SW480 (cell line): ENCODE results near the gene PLCL1.

Source experiments
- DNase-seq: peaks from one replicate; pipeline ENCODE4 v3.0.0-alpha.2; 2016; ENCODE audit warnings: low spot score

Gene PLCL1

DNA sequence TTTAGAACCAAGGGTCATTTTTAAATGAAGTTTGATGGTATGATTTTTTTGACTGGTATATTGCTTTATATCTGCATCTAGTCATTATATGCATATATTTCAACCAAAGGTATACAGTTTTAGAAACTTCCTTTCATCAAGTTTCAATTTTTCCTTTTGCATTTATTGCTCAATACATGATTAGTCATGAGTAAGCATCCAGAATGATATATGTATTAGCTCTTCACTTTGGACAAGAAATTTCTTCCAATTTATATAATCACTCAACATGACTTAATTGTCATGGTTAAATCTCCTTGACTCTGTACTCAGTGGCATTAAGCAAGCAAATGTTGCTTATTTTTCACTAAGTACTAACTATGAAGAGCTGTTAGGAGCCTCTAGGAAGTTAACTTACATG is 123.6 kb downstream of the PLCL1 start:
- DNase-seq = no peak

DNA sequence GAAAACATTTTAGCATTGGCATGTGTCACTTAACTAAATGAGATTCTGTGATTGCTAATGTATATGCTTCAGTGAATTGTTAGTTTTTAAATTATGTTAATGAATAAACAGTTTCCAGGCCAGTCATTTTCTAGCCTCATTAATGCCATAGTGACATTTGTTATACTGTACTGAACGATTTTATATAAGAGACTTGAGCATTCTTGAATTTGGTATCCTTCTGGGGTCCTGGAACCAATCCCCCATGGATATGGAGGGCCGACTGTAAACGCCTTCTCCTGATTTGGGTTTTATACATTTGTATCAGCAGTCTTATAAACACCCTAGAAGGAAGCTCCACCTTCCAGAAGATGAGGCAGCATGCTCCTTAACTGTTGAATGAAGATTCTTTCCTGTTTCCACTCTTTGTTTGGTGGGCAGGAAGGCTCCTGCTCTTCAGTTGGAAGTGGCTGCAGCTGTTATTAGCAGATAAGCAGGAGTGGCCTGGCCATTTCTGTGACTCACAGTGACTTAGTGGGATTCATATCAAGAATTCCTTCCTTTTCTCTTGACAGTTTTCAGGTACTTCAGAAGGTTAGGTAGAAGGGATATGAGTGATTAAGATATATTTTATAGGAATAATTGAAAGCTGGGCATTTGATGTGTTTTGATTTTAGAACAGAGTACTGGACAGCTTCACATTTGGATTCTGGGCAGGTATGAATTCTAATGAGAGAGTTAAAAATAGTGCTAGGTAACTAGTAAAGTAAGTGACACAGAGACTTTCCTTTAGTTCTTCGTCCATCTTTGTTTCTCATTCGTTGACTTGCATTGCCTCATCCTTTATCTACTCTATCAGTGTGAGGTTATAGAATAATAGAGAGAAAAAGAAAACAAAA is 124.9 kb downstream of the PLCL1 start:
- DNase-seq = no peak

DNA sequence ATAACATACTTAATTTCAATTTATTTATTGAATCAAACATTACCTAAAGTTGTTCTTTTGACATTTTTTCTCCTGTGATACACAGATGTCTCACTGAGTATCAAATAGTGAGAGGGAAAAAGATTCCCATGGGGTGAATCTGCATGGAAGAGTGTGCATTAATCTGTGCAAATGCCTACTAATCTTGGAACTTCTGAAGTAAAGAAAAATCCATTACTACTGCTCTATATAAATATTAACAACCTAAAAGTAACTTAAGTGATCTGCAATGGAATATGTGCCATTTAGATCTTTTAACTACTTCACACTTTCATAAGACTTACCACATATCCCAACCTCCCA is 125.5 kb downstream of the PLCL1 start:
- DNase-seq = no peak

DNA sequence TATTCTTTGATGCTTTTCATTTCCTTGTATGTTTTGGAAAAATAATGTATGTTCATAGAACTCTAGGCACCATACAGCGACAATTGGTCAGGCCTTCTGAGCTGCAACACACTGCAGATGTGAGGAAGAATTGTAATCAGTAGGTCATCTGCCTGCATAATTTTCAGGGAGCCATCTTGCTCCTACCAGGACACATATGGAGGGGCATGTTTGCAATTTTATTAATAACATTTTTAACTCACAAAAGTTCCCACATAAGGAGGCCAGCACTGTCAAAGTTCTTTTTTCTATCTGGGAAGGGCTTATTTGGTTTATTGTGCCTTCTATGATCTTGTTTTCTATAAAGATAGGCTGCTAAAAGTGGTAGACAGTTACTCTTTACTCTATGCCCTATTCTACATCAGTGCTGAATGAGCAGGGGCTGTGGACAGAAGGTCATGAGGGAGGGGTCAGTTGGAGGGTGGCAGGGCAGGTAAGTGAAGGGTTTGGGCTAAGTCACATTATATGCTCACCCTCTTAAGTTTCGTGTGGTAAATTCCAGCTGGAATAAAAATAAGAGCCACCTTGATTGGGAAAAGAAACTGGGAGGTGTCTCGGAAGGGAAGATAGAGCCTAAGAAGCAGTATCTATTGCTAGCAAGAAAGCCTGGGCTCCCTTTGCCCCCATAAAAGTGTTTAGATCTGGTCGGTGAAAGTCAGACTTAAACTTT is 126.3 kb downstream of the PLCL1 start:
- DNase-seq = no peak

DNA sequence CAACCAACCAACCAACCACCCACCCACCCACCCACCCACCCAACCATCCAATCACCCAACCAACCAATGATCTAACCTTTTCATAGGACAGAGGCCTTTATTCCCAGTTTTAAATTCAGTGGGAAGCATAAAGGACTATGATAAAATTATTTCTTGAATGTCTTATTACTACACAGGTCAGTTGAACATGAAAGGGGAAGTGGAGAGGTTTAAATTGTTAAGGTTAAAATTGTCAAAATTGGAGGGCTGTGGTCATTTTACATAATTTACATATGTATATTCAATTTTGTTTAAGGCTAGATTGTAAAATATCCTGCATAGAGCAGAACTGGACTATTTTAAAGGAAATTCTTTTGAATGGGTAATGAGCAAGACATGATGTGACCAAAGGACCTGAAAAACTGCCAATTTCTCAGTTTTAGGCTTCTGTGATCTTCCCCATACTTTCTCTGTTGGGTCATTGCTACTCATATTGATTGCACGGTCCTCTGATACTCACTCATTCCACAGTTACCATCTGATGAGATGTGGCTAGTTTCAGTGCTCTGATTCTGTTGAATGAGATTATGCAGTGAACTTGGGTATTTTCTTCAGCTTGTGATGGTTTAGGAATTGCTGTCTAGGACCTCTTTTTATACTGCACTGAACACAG is 127.4 kb downstream of the PLCL1 start:
- no peak for DNase-seq

DNA sequence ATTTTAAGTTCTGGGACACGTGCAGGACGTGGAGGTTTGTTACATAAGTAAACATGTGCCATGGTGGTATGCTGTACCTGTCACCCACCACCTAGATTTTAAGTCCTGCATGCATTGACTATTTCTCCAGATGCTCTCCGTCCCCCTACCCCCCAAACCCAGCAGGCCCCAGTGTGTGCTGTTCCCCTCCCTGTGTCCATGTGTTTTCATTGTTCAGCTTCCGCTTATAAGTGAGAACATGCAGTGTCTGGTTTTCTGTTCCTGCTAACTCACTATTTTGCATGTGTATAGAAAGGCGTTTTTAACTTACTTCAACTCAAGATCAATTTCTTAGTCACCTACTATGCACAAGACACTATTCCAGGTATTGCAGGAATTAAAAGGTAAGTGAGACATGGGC is 128.0 kb downstream of the PLCL1 start:
- DNase-seq = no peak

DNA sequence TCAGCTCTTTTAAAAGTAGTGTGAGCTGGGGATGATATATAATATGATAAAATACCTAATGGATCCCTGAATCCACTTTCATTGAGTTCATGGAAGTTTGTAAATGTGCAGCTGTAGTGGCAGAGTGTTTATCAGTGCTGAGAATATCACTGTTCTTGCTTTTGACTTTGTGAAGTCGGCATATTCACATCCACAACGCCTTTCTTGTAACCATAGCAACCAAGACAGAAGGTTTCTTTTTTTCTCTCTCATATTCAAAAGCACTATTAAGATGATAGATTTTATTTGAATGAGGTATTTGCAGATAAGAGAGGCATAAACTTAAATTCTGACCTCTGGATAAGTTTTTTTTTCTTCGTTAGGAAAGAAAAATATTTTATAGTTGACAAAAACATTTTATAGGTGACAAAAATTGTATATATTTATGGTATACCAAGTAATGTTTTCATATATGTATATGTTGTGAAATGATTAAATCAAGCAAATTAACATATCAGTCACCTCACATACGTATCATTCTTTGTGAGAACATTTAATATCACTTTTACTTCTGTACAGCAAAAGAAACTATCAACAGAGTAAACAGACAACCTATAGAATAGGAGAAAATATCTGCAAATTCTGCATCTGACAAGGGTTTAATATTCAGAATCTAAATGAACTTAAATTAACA is 130.0 kb downstream of the PLCL1 start:
- no peak for DNase-seq

DNA sequence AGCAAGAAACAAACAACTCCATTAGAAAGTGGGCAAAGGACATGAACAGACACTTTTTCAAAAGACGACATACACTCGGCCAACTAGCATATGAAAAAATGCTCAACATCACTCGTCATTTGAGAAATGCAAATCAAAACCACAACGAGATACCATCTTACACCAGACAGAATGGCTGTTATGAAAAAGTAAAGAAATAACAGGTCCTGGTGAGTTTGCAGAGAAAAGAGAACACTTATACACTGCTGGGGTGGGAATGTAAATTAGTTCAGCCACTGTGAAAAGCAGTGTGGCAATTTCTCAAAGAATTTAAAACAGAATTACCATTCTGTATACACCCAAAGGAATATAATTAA is 130.5 kb downstream of the PLCL1 start:
- DNase-seq = no peak

DNA sequence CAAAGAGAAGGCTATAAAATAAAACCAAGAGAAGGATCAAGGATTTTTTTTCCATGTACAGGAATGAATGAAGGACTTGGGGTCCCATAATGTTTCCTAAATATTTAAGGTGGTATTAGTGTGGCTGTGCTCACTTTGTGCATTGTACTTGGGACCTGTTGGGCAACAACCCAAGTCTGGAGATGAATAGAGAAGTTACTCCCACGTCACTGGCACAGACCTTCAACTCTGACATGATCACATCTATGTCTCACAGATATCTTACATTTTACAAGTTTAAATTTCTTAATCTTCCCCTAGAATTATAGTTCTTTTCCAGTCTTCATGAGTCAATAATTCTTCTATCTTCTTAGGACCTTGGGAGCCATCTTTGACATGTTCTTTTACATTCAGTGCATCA is 133.4 kb downstream of the PLCL1 start:
- no peak for DNase-seq

DNA sequence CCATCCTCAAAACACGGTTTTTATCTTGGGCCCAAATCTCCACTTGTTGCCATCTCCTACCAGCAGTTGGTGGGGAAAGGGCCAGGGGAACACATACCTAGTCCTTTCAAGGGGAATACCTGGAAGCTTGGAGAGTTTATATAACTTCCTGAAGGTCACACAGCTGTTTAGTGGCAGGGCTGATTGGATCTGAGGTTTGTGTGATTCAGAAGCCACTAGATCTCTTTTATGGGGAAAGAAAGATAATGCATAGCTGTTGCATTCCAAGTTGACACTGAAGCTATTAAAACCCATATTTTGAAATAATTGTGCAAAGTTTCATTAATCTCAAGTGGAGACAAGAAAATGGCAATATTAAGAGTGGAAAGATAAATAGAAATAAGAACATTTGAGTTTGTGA is 134.2 kb downstream of the PLCL1 start:
- DNase-seq = no peak

DNA sequence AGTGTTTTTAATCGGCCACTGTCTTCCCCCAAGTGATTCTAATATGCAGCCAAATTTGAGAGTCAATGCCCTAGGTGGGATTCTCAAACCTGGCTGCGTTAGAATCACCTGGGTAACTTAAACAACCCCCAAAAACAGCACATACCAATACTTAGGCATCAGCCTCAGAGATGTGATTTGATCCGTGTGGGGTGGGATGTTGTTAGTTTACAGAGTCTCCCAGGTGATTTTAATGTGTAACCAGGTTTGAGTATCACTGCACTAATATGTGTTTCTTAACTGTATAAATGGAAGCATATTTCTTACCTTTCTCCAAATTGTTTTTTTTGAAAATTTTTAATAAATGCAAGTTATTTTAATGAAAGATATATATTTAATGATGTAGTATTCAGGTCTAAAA is 135.4 kb downstream of the PLCL1 start:
- DNase-seq = no peak

DNA sequence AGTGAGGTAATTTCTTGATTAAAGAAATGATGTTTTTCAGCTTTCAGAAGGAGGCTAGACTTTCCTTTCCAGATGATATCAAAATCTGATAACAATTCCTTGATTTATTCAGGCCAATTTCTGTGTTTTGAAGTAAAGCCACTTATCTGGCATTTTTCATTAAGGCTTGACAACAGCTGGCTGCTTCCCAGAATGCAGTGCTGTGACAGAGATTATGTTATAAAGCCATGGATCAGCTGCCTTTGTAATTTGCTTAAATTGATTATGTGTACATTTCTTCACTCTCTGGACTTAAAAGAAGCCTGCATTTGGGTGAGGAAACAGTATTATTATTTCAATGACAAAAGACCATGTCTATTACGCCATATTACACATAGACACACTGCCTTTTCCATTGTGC is 136.0 kb downstream of the PLCL1 start:
- DNase-seq = no peak

DNA sequence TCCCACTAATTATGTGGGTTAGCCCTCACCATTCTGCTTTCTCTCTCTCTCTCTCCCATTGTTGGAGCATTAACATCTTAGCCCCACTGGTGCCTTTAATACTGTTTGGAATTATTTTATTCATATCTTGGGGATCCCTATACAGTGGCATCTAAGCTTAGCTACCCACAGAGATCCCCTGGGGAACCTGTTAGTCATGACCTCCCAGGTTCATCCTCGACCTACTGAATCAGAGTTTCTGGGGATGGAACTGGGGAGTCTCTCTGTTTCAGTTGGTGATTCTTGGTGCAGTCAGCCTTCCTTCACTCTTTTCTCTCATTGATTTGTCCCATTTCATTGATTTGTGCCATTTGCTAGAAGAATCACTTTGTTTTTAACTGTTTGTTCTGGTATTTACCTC is 137.3 kb downstream of the PLCL1 start:
- DNase-seq = no peak

DNA sequence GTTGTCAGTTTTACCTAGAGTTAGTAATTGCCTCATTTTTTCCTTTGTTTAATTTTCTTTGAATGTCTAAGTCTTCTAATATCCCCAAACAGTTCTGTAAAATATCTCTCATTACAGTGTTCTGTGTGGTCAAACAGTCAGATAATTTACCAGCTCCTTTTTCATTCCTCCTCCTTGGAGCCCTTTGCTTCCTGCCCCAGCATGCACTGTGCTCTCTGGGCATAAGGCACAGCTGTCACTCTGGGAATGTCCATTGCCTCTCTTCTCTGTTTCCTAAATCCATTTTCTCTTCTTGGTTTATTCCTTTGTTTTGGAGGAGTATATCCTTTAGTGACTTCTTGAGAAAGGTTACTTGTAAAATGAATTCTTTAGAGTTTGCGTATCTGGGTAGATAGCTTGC is 139.3 kb downstream of the PLCL1 start:
- DNase-seq = no peak

DNA sequence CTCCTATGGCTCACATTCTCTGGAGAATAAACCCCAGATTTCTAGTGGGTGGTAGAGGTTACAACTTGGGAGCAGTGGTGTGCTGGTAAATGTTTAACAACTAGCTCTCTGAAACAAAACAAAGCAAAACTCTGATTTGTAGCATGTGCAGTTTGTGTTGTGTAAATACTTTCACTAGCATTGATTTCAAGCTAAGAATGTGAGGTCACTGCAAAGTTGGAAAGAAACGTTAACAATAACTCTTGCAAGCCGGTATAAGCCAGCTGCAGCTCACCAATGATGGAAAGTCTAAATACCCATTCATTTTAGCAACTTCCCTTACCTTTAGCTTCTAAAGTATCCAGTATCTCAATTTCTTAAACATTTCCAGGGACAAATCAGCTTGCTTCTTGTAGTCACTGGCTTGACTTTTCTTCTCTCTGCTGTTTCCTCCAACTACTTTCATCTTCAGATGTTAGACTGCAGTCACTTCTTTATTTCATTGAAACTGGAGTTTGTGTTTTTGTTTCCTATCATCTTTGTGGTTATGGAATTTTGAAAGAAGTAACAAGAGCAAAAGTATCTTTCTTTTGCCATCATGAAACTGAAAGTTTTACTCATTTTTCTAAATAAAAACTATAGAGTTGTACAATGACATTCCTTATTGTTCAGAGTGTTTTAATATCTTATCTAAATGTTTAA is 140.2 kb downstream of the PLCL1 start:
- no peak for DNase-seq

DNA sequence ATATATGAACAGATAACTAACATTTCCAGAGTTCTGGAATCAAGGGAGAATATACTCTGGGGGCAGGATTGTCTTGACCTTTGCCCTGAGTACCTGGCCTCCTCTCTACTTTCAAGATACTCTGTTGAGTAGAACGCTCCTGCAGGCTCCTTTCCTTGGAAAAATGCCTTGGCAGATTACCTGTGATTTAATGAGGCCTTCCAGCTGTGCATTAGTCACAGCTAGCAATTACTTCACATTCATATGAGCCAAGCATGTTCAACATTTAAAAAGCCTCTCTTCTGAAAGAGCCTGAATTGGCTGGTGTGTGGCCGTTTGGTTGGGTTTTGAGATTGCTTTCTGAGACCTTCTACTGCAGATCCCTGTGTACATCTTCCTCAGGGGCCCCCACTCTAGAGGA is 142.2 kb downstream of the PLCL1 start:
- DNase-seq = no peak

DNA sequence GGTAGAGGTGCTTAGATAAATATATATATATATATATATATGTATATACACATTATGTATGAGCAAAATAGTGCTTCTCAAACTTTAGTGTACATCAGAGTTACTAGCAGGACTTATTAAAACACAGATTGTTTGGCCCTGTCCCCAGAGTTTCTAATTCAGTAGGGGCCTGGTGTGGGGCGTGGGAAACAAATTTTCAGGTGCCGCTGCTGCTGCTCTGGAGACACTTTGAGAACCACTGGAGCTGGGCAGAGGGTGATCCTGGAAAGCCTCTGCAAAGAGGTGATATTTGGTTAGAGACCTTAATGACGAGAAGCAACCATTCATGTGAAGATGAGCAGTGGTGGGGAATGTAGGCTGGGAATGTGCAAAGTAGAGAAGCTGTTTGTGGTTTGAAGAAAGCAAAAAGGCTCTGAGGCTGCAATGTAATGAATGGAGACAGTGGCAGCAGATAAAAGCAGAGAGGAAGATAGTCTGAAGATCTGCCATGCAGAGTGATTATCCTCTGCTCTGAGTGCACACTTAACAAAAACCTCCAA is 142.9 kb downstream of the PLCL1 start:
- no peak for DNase-seq

DNA sequence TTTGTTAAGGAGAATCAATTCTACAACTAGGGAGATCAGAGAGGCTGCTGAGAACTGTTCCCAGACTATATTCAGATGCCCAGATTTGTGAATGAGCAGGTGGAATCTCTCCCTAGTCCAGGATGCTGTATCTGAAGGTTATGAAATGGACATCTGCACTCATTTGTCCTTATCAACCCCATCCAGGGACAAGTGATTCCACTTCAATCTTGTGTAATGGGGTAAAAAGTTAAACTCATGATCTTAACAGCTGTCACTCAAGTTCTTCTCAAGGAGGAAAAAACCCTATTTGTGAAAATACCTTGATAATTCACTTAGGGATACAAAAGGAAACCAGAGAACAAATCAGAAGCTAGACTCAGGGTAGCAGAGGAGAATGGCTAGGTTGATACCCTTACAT is 144.8 kb downstream of the PLCL1 start:
- no peak for DNase-seq

DNA sequence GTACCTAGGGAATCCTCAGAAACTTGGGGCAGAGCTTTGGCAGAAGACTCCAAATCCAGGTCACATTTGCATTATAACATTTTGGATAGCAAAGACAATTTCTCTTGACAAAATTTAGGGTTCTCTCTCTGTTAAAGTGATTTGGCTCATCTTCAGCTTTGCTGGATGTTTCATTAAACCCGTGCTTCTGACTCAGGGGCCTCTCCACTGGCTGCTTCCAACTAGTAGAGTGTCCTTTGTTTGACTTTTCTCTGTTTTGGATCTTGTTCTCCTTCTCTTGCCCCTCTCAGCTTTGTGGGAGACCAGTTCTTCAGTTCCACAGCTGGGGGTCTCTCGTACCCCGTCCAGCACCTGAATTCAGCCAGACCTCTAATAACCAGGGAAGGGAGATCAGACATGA is 145.6 kb downstream of the PLCL1 start:
- no peak for DNase-seq

DNA sequence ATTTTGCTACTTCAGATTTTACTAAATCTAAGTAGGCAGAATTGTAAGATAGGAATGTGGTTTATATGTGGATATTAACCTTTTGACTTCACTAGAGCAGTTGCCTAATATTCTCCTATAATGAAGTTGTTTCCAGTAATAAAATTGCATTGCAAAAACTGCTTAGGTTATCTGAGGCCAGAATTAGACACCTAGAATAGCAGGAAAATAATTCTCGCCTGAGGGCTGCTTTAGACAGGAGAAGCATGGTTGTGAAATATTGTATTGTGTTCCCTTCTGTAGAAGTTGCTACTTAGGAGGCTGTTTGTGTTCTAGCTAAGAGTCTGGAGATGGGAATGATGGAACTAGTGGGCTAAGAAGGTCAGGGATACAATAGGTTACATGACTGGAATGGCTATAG is 146.3 kb downstream of the PLCL1 start:
- DNase-seq = no peak

DNA sequence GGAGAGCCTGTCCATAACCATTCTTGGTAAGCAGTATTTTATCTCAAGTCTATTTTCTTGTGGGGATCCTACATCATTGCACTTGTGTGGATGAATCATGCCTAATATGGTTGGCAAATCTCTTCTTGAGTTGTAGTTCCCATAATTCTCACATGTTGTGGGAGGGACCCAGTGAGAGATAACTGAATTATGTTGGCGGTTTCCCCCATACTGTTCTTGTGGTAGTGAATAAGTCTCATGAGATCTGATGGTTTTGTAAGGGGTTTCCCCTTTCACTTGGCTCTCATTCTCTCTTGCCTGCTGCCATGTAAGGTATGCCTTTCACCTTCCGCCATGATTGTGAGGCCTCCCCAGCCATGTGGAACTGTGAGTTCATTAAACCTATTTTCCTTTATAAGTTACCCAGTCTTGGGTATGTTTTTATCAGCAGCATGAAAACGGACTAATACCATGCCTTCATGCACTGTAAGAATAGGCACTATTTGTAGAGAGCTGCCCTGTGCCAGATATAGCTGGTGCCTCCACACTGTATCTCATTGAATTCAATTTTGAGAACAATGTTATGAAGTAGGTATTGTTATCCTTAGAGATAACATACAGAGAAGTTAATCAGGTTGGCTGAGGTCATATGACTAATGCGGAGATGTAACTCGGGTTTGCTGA is 148.3 kb downstream of the PLCL1 start:
- DNase-seq = no peak
